ENCODE results near the gene HSD17B11. TPM values are rescaled to one million over a fixed set of nuclear protein-coding genes. Genes with fewer than 3 reads are reported as not detected.

The HSD17B11 gene
- total and polyA plus RNA-seq, 2 of the 8 experiments (the other 6 are each of a cell fraction or from before 2014, with no cell fraction given): 6.0 to 9.0 TPM

GRCh38 chr4:87370068-87370467 lies 20.9 kb downstream of the HSD17B11 start:
- Histone ChIP-seq H3K14ac (ENCODE audit: insufficient read length) (no peak overlapping the region), H3K36me3 (ENCODE audit: control insufficient read depth in 2 of 4, insufficient read depth in 4 of 4, low read length in 3 of 4) (peaks cover 0 to 16% (median 4%) of the 10 kb centered on the region in 4 experiments; a peak in 5 of 8 replicates), H3K79me2 (ENCODE audit: control insufficient read depth in 1 of 2, insufficient read depth in 2 of 2, low read length in 2 of 2) (no peaks in the 10 kb centered on the region), H3K9ac (replicated peaks in 1 of 4; ENCODE audit: extremely low read depth in 1 of 4, low read depth in 3 of 4, low read length in 3 of 4) (no peak overlapping the region), H3K23ac (ENCODE audit: insufficient read length) (no peak overlapping the region), H3K4me3 (ENCODE audit: extremely low read depth in 1 of 4, insufficient read depth in 2 of 4, low read depth in 3 of 4, low read length in 4 of 4) (no peak overlapping the region), H2BK15ac (ENCODE audit: low read length) (no peak overlapping the region), H4K20me1 (replicated peaks in 1 of 2; ENCODE audit: control insufficient read depth in 1 of 2, insufficient read depth in 2 of 2, low read length in 2 of 2) (no peaks in the 10 kb centered on the region), H3K18ac (ENCODE audit: extremely low read depth, low read length) (no peak overlapping the region), H2BK120ac (replicated peaks; ENCODE audit: low read depth, low read length) (no peak overlapping the region), H3K27ac (ENCODE audit: low read depth, low read length) (no peak overlapping the region), H3K4me1 (replicated peaks in 1 of 4; ENCODE audit: control insufficient read depth in 3 of 4, insufficient read depth in 4 of 4, low read length in 3 of 4) (no peaks in the 10 kb centered on the region), H2BK20ac (ENCODE audit: low read length) (no peak overlapping the region), H3K27me3 (replicated peaks in 1 of 4; ENCODE audit: control insufficient read depth in 3 of 4, extremely low read depth in 1 of 4, insufficient read depth in 3 of 4, low read length in 3 of 4) (no peaks in the 10 kb centered on the region), H3K79me1 (ENCODE audit: low read depth, low read length) (no peaks in the 10 kb centered on the region; the same call in 1 of the 2 replicates), H2AK5ac (ENCODE audit: low read depth, low read length) (no peak overlapping the region), H2BK5ac (ENCODE audit: low read depth, low read length) (no peak overlapping the region), H3K9me3 (ENCODE audit: insufficient read depth in 2 of 2, low read depth in 1 of 2, low read length in 1 of 2) (0 out of 4 replicates have a peak, but pooled peaks cover 0 to 2% of the 10 kb centered on the region in 2 experiments), H3K4me2 (ENCODE audit: insufficient read depth in 1 of 2, low read depth in 2 of 2, low read length in 2 of 2) (no peak overlapping the region), H3K23me2 (ENCODE audit: low read depth, low read length) (no peaks in the 10 kb centered on the region), H4K91ac (replicated peaks; ENCODE audit: insufficient read length, low read length) (no peak overlapping the region), H4K5ac (ENCODE audit: insufficient read length, low read depth, low read length) (no peak overlapping the region), H2AFZ (ENCODE audit: low read length) (no peak overlapping the region), H4K8ac (ENCODE audit: extremely low read depth, insufficient read depth, low read length) (no peak overlapping the region), H3K56ac (replicated peaks; ENCODE audit: insufficient read length, low read depth, low read length) (no peak overlapping the region), H3K4ac (replicated peaks; ENCODE audit: insufficient read length, low read depth, low read length) (no peak overlapping the region), H2BK12ac (ENCODE audit: low read depth, low read length) (no peak overlapping the region)
- FAIRE-seq (no peak), DNase-seq (ENCODE audit: low read depth in 1 of 2, low spot score in 2 of 2) (no peak)
- ChIA-PET POLR2A (ENCODE audit: partially characterized antibody) (no interaction called here), CTCF (ENCODE audit: partially characterized antibody) (interaction anchor here (0.6 to 2.1 kb wide), 4 partner anchors 12 to 449 kb away, joined by 3 to 9 read pairs (median 3); no protein-coding TSS in a partner anchor)
- TF ChIP-seq NANOG (IDR thresholded peaks at IDR 0.05; ENCODE audit: insufficient read depth, low read depth, low read length, poor library complexity, severe bottlenecking) (no peak), TAF7 (optimal IDR thresholded peaks at IDR 0.05; ENCODE audit: borderline replicate concordance, low read depth, low read length) (no peak), NRF1 (IDR thresholded peaks at IDR 0.05; ENCODE audit: low read depth, low read length) (no peak), RXRA (IDR thresholded peaks at IDR 0.05; ENCODE audit: insufficient read depth, low read depth, low read length) (no peak), EGR1 (IDR thresholded peaks at IDR 0.05; ENCODE audit: borderline replicate concordance, low read depth, low read length) (no peak), KDM1A (IDR thresholded peaks at IDR 0.05; ENCODE audit: borderline replicate concordance, low read length) (no peak), CTCF (IDR thresholded peaks at IDR 0.05; ENCODE audit: control extremely low read depth in 1 of 3, insufficient read depth in 1 of 3, low read depth in 1 of 3, low read length in 3 of 3) (no peak)
- WGBS, 2 experiments (ENCODE audit: extremely low coverage in 1 of 2, insufficient coverage in 1 of 2, insufficient read length in 1 of 2, insufficient replicate concordance in 2 of 2, low coverage in 1 of 2, low lambda C conversion rate in 2 of 2, missing lambda C conversion rate in 1 of 2): 89% methylated on average over 2 of the region's 2 CpGs; no CpG with 5 or more reads in 1 of the 2 experiments

Data from H1 (cell line).